ENCODE data around the gene MRPL57. TPM values are rescaled to one million over a fixed set of nuclear protein-coding genes. Genes with fewer than 3 reads are reported as not detected.
"Not testable (repeated sequence)": the region's sequence is repeated elsewhere in the genome, so short reads cannot be mapped to it uniquely, and the experiment has no call there.

The MRPL57 gene
- total RNA-seq, 2 donors from 2014 or later = 8.0 to 10.2 TPM

DNA sequence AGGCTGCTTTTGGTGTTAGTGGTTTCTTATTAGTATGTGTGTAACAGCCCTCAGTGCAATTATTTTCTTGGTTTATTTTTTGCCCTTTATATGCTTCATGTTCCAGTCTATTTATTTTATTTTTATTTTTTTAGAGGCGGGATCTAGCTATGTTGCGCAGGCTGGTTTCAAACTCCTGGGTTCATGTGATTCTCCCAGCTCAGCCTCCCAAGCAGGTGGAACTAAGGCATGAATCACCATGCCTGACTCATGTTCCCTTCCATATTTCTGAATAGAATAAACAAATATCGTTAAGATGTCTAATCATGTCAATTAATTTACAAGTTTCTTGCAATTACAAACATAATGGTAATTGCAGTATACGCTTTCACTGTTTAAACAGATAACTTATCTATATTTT lies 11.8 kb upstream of the MRPL57 start:
- Histone ChIP-seq H3K4me3 (no peak overlapping the region), H3K27me3 (no peaks in the 10 kb centered on the region), H3K36me3 (replicated peaks in 1 of 2; ENCODE audit: insufficient read depth in 1 of 2, low read depth in 2 of 2) (no peaks in the 10 kb centered on the region), H3K9me3 (no peaks in the 10 kb centered on the region), H3K27ac (no peak overlapping the region), H3K4me1 (no peaks in the 10 kb centered on the region)
- intact Hi-C loops (cut with DNase I) = no loop called here
- no peak for TF ChIP-seq POLR2A (IDR thresholded peaks at IDR 0.05)
- 70 to 76% methylated on average over 4 of the region's 4 CpGs for WGBS, 2 donors
- no peak for DNase-seq
- ATAC-seq = no peak

DNA sequence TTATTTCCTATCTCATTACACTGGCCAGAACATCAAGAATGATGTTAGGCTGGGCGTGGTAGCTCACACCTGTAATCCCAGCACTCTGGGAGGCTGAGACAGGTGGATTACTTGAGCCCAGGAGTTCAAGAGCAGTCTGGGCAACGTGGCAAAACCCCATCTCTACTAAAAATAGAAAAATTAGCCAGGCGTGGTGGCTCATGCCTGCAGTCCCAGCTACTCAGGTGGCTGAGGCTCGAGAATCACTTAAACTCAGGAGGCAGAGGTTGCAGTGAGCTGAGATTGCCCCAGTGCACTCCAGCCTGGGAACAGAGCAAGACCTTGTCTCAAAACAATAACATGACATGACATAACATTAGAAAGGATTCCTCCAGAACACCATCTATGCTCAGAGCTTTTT lies 10.9 kb upstream of the MRPL57 start:
- H3K4me1 ChIP-seq; H3K27ac ChIP-seq; H3K27me3 ChIP-seq; H3K36me3 ChIP-seq (replicated peaks in 1 of 2; ENCODE audit: insufficient read depth in 1 of 2, low read depth in 2 of 2); DNase-seq; H3K4me3 ChIP-seq; ATAC-seq; H3K9me3 ChIP-seq; intact Hi-C loops (cut with DNase I): not testable (repeated sequence)
- 73 to 86% methylated on average over 4 of the region's 4 CpGs for WGBS, 2 donors

DNA sequence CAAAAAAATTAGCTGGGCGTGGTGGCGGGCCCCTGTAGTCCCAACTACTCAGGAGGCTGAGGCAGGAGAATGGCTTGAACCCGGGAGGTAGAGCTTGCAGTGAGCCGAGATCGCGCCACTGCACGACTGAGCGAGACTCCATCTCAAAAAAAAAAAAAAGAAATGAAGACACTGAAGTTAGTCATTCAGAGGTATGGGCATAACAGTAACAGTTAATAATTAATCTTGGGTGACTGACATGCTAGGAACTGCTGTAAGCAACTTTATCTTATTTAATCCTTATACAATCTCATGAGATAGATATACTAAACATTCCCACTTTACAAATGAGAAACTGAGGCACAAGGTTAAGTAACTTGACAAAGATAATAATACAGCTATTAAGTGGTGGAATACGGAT lies 5.0 kb upstream of the MRPL57 start:
- Histone ChIP-seq H3K36me3 (replicated peaks in 1 of 2; ENCODE audit: insufficient read depth in 1 of 2, low read depth in 2 of 2) (no peaks in the 10 kb centered on the region), H3K4me3 (no peak overlapping the region), H3K27me3 (no peaks in the 10 kb centered on the region), H3K27ac (no peak overlapping the region), H3K4me1 (no peaks in the 10 kb centered on the region), H3K9me3 (no peaks in the 10 kb centered on the region)
- intact Hi-C loops (cut with DNase I) = no loop called here
- no peak for DNase-seq
- 90 to 95% methylated on average over 9 of the region's 9 CpGs for WGBS, 2 donors
- no peak for ATAC-seq
- TF ChIP-seq POLR2A (IDR thresholded peaks at IDR 0.05) = no peak
- TF ChIP-seq, protein P1, sequence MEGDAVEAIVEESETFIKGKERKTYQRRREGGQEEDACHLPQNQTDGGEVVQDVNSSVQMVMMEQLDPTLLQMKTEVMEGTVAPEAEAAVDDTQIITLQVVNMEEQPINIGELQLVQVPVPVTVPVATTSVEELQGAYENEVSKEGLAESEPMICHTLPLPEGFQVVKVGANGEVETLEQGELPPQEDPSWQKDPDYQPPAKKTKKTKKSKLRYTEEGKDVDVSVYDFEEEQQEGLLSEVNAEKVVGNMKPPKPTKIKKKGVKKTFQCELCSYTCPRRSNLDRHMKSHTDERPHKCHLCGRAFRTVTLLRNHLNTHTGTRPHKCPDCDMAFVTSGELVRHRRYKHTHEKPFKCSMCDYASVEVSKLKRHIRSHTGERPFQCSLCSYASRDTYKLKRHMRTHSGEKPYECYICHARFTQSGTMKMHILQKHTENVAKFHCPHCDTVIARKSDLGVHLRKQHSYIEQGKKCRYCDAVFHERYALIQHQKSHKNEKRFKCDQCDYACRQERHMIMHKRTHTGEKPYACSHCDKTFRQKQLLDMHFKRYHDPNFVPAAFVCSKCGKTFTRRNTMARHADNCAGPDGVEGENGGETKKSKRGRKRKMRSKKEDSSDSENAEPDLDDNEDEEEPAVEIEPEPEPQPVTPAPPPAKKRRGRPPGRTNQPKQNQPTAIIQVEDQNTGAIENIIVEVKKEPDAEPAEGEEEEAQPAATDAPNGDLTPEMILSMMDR (IDR thresholded peaks at IDR 0.05) = no peak

DNA sequence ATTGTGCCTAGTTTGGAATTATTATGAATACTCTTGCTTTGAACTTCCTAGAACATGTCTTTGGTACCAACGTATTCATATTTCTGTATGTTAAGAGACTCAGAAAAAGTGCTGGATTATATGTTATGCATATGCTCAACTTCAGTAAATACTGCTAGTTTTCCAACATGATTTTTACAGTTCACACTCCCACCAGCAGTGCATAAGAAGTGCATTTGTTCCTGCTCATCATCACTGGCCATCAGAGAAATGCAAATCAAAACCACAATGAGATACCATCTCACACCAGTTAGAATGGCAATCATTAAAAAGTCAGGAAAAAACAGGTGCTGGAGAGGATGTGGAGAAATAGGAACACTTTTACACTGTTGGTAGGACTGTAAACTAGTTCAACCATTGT lies 2.7 kb upstream of the MRPL57 start:
- H3K4me3 ChIP-seq; DNase-seq; H3K36me3 ChIP-seq (replicated peaks in 1 of 2; ENCODE audit: insufficient read depth in 1 of 2, low read depth in 2 of 2); H3K27me3 ChIP-seq; H3K27ac ChIP-seq; ATAC-seq; intact Hi-C loops (cut with DNase I); H3K9me3 ChIP-seq: not testable (repeated sequence)
- peaks cover 14% of the 10 kb centered on the region for H3K4me1 ChIP-seq
- 0% methylated on average over 1 of the region's 1 CpG for WGBS, 2 donors

DNA sequence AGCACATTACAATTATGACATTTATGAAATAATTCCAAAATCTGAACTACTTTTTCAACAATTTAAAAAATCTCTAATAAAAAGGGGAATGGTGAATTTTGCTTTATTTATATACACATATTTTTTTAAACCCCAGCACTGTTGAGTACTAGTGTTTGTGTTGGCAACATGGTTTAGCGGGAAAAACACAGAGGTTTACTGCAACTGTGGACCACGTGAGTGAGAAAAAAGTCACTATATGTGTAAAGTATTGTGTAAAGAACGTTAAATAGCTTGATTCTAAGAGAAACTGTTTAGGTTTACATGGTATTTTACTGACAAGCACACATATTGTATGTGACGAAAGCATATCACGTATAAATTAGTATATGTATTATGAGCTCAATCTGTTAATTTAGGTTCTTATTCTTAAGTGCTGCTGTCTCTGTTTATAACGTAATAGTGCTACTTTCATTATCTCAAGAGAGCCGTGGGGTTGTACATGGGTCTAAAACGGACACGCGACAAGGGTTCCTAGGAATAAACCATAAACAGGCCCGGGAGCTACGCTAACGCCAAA lies 723 bp upstream of the MRPL57 start:
- Histone ChIP-seq H3K27me3 (no peaks in the 10 kb centered on the region), H3K4me3 (peak overlapping the region; percentile 68 to 74), H3K4me1 (peaks cover 14% of the 10 kb centered on the region), H3K9me3 (no peaks in the 10 kb centered on the region), H3K27ac (peak overlapping the region in 3 of 4 donors; percentile 87 to 96 (median 95)), H3K36me3 (replicated peaks in 1 of 2; ENCODE audit: insufficient read depth in 1 of 2, low read depth in 2 of 2) (no peaks in the 10 kb centered on the region)
- DNase-seq (no peak), ATAC-seq (no peak)
- 1% methylated on average over 12 to 13 of the region's 13 CpGs for WGBS, 2 donors
- intact Hi-C loops (cut with DNase I) = no loop called here
- TF ChIP-seq POLR2A (IDR thresholded peaks at IDR 0.05) = no peak
- TF ChIP-seq, protein P1 (IDR thresholded peaks at IDR 0.05) = no peak

DNA sequence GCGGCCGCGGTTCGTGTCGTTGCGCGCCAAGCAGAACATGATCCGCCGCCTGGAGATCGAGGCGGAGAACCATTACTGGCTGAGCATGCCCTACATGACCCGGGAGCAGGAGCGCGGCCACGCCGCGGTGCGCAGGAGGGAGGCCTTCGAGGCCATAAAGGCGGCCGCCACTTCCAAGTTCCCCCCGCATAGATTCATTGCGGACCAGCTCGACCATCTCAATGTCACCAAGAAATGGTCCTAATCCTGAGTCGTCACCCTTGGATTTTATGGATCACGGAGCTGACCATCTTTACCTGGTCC lies 475 bp downstream of the MRPL57 start:
- ATAC-seq = no peak

More for the DNA sequence above, 475 bp downstream of the MRPL57 start:
- H3K9me3 ChIP-seq = no peaks in the 10 kb centered on the region
- H3K4me1 ChIP-seq = peaks cover 14% of the 10 kb centered on the region
- DNase-seq = no peak
- intact Hi-C loops (cut with DNase I) = no loop called here
- TF ChIP-seq POLR2A (IDR thresholded peaks at IDR 0.05) = no peak
- TF ChIP-seq, protein P1 (IDR thresholded peaks at IDR 0.05) = no peak
- WGBS, 2 donors = 0 to 1% methylated on average over 3 to 18 of the region's 26 CpGs
- H3K4me3 ChIP-seq = peak overlapping the region; percentile 68 to 74
- H3K36me3 ChIP-seq (replicated peaks in 1 of 2; ENCODE audit: insufficient read depth in 1 of 2, low read depth in 2 of 2) = no peaks in the 10 kb centered on the region
- H3K27me3 ChIP-seq = no peaks in the 10 kb centered on the region
- peak overlapping the region; percentile 87 to 96 (median 95) for H3K27ac ChIP-seq
